Liver (tissue), 9 donors: ENCODE data around the gene CBX4. TPM values are rescaled to one million over a fixed set of nuclear protein-coding genes. Genes with fewer than 3 reads are reported as not detected.

ENCODE experiments used
- DNase-seq: peaks from one replicate; pipeline ENCODE4 v3.0.0-alpha.2; 2017; ENCODE audit warnings: low spot score
- H3K27ac ChIP-seq, 2 donors: one replicate each; pipeline ENCODE4 v1.7.0; 2013; ENCODE audit warnings: inconsistent platforms in 2 of 2, low read length in 2 of 2, control low read depth in 1 of 2, low read depth in 1 of 2, mild to moderate bottlenecking in 1 of 2
- H3K27me3 ChIP-seq, 4 donors: one replicate each; pipeline versions ENCODE4 v1.6.1 to v1.7.0; 2013; ENCODE audit warnings: low read length in 3 of 4, inconsistent platforms in 1 of 4, mild to moderate bottlenecking in 1 of 4, moderate library complexity in 1 of 4; ENCODE audit not compliant: control insufficient read depth in 4 of 4, insufficient read depth in 4 of 4
- H3K36me3 ChIP-seq, 4 donors: one replicate each; pipeline versions ENCODE4 v1.6.1 to v1.7.0; 2013; ENCODE audit warnings: low read length in 3 of 4, mild to moderate bottlenecking in 3 of 4, low read depth in 1 of 4, moderate library complexity in 1 of 4; ENCODE audit not compliant: control insufficient read depth in 4 of 4, insufficient read depth in 3 of 4
- H3K4me1 ChIP-seq, 4 donors: one replicate each; pipeline versions ENCODE4 v1.6.1 to v1.7.0; 2013; ENCODE audit warnings: low read length in 3 of 4, mild to moderate bottlenecking in 3 of 4, moderate library complexity in 1 of 4; ENCODE audit not compliant: control insufficient read depth in 4 of 4, insufficient read depth in 4 of 4
- H3K4me3 ChIP-seq, 3 donors: one replicate each; pipeline versions ENCODE4 v1.6.1 to v1.7.0; 2013; ENCODE audit warnings: low read length in 3 of 3, control low read depth in 1 of 3, low read depth in 1 of 3, mild to moderate bottlenecking in 1 of 3
- H3K9ac ChIP-seq, 2 donors: one replicate each; pipeline ENCODE4 v1.7.0; 2013; ENCODE audit warnings: low read length in 2 of 2, mild to moderate bottlenecking in 2 of 2, moderate library complexity in 2 of 2, control low read depth in 1 of 2, low read depth in 1 of 2
- H3K9me3 ChIP-seq, 4 donors: one replicate each; pipeline versions ENCODE4 v1.6.1 to v1.7.0; 2013; ENCODE audit warnings: low read length in 3 of 4; ENCODE audit not compliant: control insufficient read depth in 4 of 4
- ATF3 ChIP-seq: IDR thresholded peaks from 2 replicates; pipeline ENCODE4 v1.6.1; 2016; ENCODE audit warnings: antibody characterized with exemption
- CTCF ChIP-seq: fragments of 150-350 bp; IDR thresholded peaks from 2 replicates; pipeline ENCODE4 v1.5.1; 2017; ENCODE audit warnings: improper control_type of control experiment, low read depth, low read length; ENCODE audit not compliant: missing input control
- EGR1 ChIP-seq, 2 donors: IDR thresholded peaks; 2 replicates each; pipeline ENCODE4 v1.6.1; 2016 to 2018; ENCODE audit warnings: antibody characterized with exemption in 2 of 2, low read depth in 2 of 2
- FOXA1 ChIP-seq: IDR thresholded peaks from 2 replicates; pipeline ENCODE4 v1.6.1; 2016; ENCODE audit warnings: antibody characterized with exemption
- GABPA ChIP-seq, 2 donors: IDR thresholded peaks in 1 of 2; conservative IDR thresholded peaks in 1 of 2; 2 replicates each; pipeline ENCODE4 v1.6.1; 2016; ENCODE audit warnings: antibody characterized with exemption in 2 of 2, mild to moderate bottlenecking in 1 of 2, moderate library complexity in 1 of 2
- HNF4A ChIP-seq, 2 donors: conservative IDR thresholded peaks; 2 replicates each; pipeline ENCODE4 v1.6.1; 2016; ENCODE audit warnings: antibody characterized with exemption in 2 of 2, mild to moderate bottlenecking in 2 of 2
- HNF4G ChIP-seq: IDR thresholded peaks from 2 replicates; pipeline ENCODE4 v1.6.1; 2016; ENCODE audit warnings: antibody characterized with exemption
- MAX ChIP-seq: IDR thresholded peaks from 2 replicates; pipeline ENCODE4 v1.6.1; 2016; ENCODE audit warnings: antibody characterized with exemption
- NR2F2 ChIP-seq: IDR thresholded peaks from 2 replicates; pipeline ENCODE4 v1.6.1; 2016; ENCODE audit warnings: antibody characterized with exemption
- RAD21 ChIP-seq, 2 donors: IDR thresholded peaks; 2 replicates each; pipeline ENCODE4 v1.6.1; 2016; ENCODE audit warnings: antibody characterized with exemption in 2 of 2, mild to moderate bottlenecking in 2 of 2
- RXRA ChIP-seq, 2 donors: IDR thresholded peaks; 2 replicates each; pipeline ENCODE4 v1.6.1; 2017 to 2018; ENCODE audit warnings: antibody characterized with exemption in 2 of 2, mild to moderate bottlenecking in 1 of 2
- SP1 ChIP-seq: IDR thresholded peaks from 2 replicates; pipeline ENCODE4 v1.6.1; 2018; ENCODE audit warnings: antibody characterized with exemption, mild to moderate bottlenecking
- TAF1 ChIP-seq: conservative IDR thresholded peaks from 2 replicates; pipeline ENCODE4 v1.6.1; 2016; ENCODE audit warnings: antibody characterized with exemption, mild to moderate bottlenecking
- YY1 ChIP-seq: IDR thresholded peaks from 2 replicates; pipeline ENCODE4 v1.6.1; 2016; ENCODE audit warnings: antibody characterized with exemption, mild to moderate bottlenecking
- WGBS: extraction: QIAGEN DNeasy Blood & Tissue Kit; methylation state at CpG from one replicate; pipeline ENCODE4 v1.1.7; 2013; 5-methylcytosine and 5-hydroxymethylcytosine counted together
- polyA plus RNA-seq, 2 donors: library from polyadenylated mRNA; stranded (reverse) in 1 of 2; unstranded in 1 of 2; fragments of 200-250 nt in 1 of 2; fragments of >200 nt in 1 of 2; fragmentation: Nextera tagmentation in 1 of 2; extraction: Ambion mirVana in 1 of 2; gene quantifications; one replicate each; pipeline versions ENCODE4 v1.2.1 to v1.2.3, GENCODE V29; 2013 to 2015
- total RNA-seq, 2 donors: library from RNA; depleted of rRNA; stranded (reverse); fragments of >200 nt; gene quantifications; one replicate each; pipeline ENCODE4 v1.2.3, GENCODE V29; 2014
- TF ChIP-seq, protein P1 (sequence below): IDR thresholded peaks from 2 replicates; pipeline ENCODE4 v1.6.1; 2016; ENCODE audit warnings: antibody characterized with exemption
- donor health status: healthy.
- donor health status: healthy.
- donor health status: healthy.
- donor health status: healthy.
- donor health status: healthy.

CBX4 gene
- total and polyA plus RNA-seq, 4 donors, result 4.8 to 8.9 (median 6.3) TPM

DNA sequence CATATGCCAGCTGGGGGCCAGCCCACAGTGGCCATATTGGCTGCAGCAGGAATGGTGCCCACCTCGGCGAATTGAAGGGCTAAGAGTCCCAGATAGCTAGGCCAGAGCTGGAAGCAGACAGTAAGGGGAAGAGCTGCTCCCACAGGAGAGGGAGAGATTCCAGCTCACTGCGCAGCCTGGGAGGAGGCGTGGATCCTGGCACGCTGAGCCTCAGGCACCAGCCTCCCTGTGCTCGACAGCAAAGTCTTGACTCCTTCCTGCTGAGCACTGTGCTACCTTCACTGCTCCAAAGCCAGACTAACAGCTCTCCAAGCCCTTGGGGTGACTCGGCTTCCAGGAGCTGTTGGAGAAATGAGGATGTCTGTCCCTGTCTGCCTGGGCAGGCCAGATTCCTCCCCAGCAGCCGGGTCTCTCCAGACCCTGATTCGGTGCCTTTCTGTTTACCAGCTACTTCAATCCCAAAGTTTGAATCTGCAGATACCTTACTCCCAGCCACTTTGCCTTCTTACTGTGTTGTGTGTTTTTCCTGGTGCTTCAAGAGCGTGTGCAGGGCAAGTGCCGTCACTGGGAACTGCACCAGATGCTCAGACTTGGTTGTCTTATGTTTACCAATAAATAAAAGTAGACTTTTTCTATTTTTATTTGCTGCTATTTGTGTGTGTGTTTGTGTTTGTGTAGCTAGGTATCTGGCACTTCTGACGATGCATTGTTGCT, 52.2 kb downstream of the CBX4 start:
- TF ChIP-seq EGR1 (IDR thresholded peaks at IDR 0.05; ENCODE audit: low read depth in 2 of 2), result no peak
- TF ChIP-seq NR2F2, result no peak
- TF ChIP-seq CTCF, result no peak
- TF ChIP-seq ATF3, result no peak
- TF ChIP-seq HNF4A (conservative IDR thresholded peaks at IDR 0.05), result no peak
- TF ChIP-seq, protein P1, sequence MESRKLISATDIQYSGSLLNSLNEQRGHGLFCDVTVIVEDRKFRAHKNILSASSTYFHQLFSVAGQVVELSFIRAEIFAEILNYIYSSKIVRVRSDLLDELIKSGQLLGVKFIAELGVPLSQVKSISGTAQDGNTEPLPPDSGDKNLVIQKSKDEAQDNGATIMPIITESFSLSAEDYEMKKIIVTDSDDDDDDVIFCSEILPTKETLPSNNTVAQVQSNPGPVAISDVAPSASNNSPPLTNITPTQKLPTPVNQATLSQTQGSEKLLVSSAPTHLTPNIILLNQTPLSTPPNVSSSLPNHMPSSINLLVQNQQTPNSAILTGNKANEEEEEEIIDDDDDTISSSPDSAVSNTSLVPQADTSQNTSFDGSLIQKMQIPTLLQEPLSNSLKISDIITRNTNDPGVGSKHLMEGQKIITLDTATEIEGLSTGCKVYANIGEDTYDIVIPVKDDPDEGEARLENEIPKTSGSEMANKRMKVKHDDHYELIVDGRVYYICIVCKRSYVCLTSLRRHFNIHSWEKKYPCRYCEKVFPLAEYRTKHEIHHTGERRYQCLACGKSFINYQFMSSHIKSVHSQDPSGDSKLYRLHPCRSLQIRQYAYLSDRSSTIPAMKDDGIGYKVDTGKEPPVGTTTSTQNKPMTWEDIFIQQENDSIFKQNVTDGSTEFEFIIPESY, result no peak
- 87% methylated on average over 12 of the region's 12 CpGs for WGBS
- no peak for DNase-seq
- Histone ChIP-seq H3K36me3 (no peaks in the 10 kb centered on the region), H3K27ac (no peak overlapping the region), H3K4me1 (peaks cover 0 to 10% (median 7%) of the 10 kb centered on the region in 4 donors), H3K9ac (no peak overlapping the region), H3K27me3 (peaks cover 0 to 12% (median 10%) of the 10 kb centered on the region in 4 donors), H3K9me3 (no peaks in the 10 kb centered on the region), H3K4me3 (no peak overlapping the region)

DNA sequence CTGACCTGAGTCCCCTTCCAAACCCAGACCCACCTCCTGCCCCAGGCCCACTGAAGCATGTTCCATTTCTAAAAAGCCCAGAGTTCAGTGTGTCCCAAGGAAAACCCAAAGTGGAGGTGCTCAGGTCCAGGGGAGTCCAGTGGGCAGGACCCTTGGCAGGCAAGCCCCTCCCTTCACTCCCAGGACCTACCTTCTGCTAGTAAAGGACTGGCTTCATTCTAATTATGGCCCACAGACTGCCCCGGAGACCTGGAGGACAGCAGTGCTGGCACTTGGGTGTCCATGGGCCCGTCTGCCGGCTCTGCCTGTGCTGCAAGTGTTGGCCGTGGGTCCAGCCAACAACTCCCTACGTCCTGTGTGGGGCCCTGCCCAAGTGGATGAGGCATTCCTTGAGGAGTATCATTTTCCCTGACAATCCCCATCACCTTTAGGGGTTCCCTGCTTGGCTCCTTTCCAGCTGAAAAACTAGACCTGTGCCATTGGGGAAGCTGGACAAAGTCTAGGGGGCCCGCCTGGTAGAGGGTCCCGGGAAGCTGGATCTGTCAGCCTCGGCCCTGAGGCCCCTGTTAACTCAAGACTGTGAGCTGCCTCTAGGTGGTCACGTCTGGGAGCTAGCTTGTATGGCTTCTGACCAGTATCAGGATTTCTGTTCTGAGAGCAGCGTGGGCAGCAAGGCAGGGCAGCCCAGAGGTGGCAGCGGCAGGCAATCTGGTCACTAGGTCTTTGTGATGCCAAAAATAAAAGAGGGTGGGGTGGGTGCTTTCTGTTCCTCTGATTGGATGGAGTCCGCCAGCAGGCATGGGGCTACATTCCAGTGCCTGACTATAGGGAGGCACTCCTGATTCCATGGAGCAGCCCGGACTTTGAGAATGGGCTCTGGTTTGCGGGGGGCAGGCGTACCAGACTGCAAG, 53.1 kb downstream of the CBX4 start:
- no peak overlapping the region for H3K9ac ChIP-seq
- H3K4me1 ChIP-seq, result peaks cover 0 to 10% (median 7%) of the 10 kb centered on the region in 4 donors
- 90% methylated on average over 15 of the region's 15 CpGs for WGBS
- no peak overlapping the region for H3K27ac ChIP-seq
- no peak for DNase-seq
- TF ChIP-seq NR2F2, result no peak
- no peak for TF ChIP-seq EGR1 (IDR thresholded peaks at IDR 0.05; ENCODE audit: low read depth in 2 of 2)
- TF ChIP-seq FOXA1, result no peak
- no peak for TF ChIP-seq MAX
- TF ChIP-seq SP1, result no peak
- no peak for TF ChIP-seq TAF1
- TF ChIP-seq, protein P1, result no peak
- no peak for TF ChIP-seq HNF4G
- no peak for TF ChIP-seq HNF4A (conservative IDR thresholded peaks at IDR 0.05)
- no peak for TF ChIP-seq RXRA (IDR thresholded peaks at IDR 0.05)
- no peak for TF ChIP-seq ATF3
- no peak for TF ChIP-seq YY1
- TF ChIP-seq GABPA (IDR thresholded peaks at IDR 0.05 in 1 of 2, conservative IDR thresholded peaks at IDR 0.05 in 1 of 2), result no peak
- TF ChIP-seq RAD21 (IDR thresholded peaks at IDR 0.05), result no peak
- no peak overlapping the region for H3K4me3 ChIP-seq
- H3K36me3 ChIP-seq, result no peaks in the 10 kb centered on the region
- H3K27me3 ChIP-seq, result peaks cover 0 to 10% (median 5%) of the 10 kb centered on the region in 4 donors
- H3K9me3 ChIP-seq, result no peaks in the 10 kb centered on the region
